NCI-H82 (cell line): ENCODE measurements around the gene MEGF8.
A peak's percentile ranks its signal among the peaks of the same experiment; 100 is the strongest.

Source experiments
- DNase-seq: peaks from one replicate; lab custom pipeline; 2025; lab: John Stamatoyannopoulos, UW

MEGF8 gene

GRCh38 chr19:42287017-42287826 is 38.2 kb upstream of the MEGF8 start:
- no peak for DNase-seq

- no peak for DNase-seq
Observed at GRCh38 chr19:42287827-42288107, 37.7 kb upstream of the MEGF8 start.

- DNase-seq, result no peak
Observed at GRCh38 chr19:42288387-42288786, 37.0 kb upstream of the MEGF8 start.

DNA sequence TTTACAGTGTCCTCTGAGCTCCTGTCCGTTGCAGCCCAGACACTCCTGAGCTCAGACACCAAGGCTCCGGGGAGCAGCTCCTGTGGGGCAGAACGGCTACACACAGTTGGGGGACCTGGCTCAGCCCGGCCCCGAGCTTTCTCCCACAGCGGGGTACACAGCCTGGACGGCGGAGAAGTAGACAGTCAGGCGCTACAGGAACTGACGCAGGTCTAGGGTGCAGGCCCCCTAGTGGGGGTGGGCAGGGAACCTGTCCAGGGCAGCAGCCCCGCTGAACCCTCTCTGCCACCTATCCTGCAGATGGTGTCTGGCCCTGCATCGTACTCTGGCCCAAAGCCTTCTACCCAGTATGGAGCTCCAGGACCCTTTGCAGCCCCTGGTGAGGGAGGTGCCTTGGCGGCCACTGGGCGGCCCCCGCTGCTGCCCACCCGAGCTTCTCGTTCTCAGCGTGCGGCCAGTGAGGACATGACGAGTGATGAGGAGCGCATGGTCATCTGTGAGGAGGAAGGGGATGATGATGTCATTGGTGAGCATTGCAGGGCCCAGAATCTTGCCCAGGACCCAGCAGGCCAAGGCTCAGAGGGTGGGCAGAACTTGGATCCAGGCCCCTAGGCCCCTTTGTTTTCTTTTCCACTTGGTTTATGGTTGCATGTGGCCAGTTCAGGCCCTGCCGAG is 36.4 kb upstream of the MEGF8 start:
- no peak for DNase-seq

DNA sequence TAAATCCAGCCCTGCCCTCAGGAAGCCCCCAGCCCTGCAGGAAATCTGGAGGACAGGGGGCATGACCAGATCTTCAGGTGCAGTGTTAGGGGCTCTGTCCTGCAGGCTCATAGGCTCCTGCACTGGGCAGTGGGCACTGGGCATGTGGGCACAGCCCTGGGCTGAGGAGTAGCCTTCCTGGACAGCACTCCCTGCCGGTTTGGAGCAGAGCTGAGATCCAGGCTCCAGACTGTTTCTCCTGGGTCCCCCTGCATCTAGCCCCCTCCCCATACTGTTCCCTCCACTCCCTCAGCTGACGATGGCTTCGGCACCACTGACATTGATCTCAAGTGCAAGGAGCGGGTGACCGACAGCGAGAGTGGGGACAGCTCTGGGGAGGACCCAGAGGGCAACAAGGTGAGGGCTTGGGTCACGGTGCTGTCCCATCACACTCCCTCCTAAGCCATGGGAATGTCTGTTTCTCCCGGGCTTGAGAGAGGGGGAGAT is 35.8 kb upstream of the MEGF8 start:
- DNase-seq, result no peak

- DNase-seq, result no peak
Observed at GRCh38 chr19:42290136-42290522, 35.3 kb upstream of the MEGF8 start.

GRCh38 chr19:42290523-42291434 is 34.7 kb upstream of the MEGF8 start:
- peak; percentile 77 for DNase-seq

DNA sequence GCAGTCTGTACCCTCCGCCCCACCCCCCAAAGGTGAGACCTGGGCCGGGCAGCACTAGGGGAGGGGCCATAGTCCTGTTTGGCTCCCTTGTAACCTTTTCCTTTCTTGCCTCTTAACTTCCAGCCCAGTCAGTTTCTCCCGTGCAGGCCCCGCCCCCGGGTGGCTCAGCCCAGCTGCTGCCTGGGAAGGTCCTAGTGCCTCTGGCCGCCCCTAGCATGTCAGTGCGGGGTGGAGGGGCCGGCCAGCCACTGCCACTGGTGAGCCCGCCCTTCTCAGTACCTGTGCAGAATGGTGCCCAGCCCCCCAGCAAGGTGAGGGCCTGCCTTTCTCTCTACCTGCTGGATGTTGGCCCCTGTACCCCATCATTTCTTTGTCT is 34.0 kb upstream of the MEGF8 start:
- DNase-seq, result no peak

GRCh38 chr19:42292042-42292960 is 33.1 kb upstream of the MEGF8 start:
- no peak for DNase-seq

- no peak for DNase-seq
Observed at GRCh38 chr19:42292963-42293362, 32.5 kb upstream of the MEGF8 start.

DNA sequence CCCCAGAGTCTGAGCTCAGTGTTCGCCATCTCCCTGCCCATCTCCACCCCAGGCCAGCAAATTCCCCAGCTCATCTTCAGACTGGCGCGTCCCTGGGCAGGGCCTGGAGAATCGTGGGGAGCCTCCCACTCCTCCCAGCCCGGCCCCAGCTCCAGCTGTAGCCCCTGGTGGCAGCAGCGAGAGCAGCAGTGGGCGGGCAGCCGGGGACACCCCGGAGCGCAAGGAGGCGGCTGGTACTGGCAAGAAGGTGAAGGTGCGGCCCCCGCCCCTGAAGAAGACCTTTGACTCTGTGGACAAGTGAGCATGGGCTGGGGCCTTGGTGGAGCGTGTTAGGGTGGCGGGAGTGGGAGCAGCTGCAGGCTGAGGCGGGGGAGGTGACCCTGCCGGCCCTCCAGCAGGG is 31.9 kb upstream of the MEGF8 start:
- no peak for DNase-seq

DNA sequence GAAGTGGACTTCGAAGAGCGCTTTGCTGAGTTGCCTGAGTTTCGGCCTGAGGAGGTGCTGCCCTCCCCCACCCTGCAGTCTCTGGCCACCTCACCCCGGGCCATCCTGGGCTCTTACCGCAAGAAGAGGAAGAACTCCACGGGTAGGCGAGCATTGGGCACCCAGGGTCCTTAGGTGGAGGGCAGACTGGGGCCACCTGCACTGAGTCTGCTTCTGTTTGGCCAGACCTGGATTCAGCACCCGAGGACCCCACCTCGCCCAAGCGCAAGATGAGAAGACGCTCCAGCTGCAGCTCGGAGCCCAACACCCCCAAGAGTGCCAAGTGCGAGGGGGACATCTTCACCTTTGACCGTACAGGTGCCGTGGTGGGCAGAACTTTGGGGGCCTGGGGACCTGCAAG is 31.5 kb upstream of the MEGF8 start:
- DNase-seq, result no peak

- no peak for DNase-seq
Observed at GRCh38 chr19:42294471-42295137, 30.8 kb upstream of the MEGF8 start.

DNA sequence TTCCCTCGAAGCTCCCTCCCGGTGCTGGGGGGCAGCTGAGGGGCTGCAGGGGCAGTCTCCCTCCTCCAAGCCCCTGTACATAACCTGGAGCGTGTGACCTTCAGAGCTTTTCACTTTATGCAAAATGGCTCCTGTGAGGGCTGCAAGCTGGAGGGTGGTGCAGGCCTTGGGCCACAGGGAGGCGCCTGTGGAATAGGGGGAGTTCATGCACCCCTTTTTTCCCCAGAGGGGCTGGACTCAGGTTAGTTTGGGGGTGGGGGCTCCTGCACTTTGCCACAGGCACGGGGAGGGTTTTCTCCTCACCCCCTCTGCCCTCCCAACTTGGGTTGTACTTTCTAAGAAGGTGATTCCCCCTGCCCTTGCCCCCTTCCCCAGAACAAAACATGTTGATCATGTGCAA is 30.1 kb upstream of the MEGF8 start:
- no peak for DNase-seq

- DNase-seq, result peak; percentile 89
Observed at GRCh38 chr19:42295831-42296525, 29.5 kb upstream of the MEGF8 start.

- no peak for DNase-seq
Observed at GRCh38 chr19:42297039-42297438, 28.4 kb upstream of the MEGF8 start.

GRCh38 chr19:42301646-42302203 is 23.7 kb upstream of the MEGF8 start, which contains the start of gene PRR19:
TSS of gene PRR19 (plus strand) at chr19:42302132. CDS start at chr19:42309585, 7,453 bp downstream.
- DNase-seq, result peak; percentile 63

- DNase-seq, result peak; percentile 58
Observed at GRCh38 chr19:42303101-42303464, 22.4 kb upstream of the MEGF8 start.

- DNase-seq, result no peak
Observed at GRCh38 chr19:42303876-42304275, 21.6 kb upstream of the MEGF8 start.

DNA sequence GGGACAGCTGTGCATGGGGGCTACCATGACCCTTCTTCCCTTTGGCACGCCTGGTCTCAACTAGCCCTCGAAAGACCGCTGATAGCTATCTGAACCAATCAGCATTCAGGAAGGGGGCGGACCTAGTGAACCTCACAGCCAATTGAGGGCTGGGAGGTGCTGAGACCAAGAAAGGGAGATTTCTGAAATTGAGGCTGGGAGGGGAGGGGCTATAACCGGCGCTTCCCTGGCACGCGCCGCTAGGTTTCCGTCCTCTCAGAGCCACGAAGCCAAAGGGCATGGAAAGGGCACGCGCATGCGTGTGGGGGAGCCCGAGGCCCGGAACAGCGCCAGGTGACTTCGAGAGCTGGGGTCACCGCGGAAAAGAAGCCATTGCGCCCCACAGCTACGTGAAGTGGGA is 18.8 kb upstream of the MEGF8 start:
- DNase-seq, result peak; percentile 34
